ENCODE measurements around the gene SDHC.

SDHC gene

GRCh38 chr1:161287482-161288054 lies 26.6 kb upstream of the SDHC start:
- POLR2A ChIA-PET, result interaction anchor here (0.6 kb wide), 1 partner anchor 122 kb away, joined by 3 read pairs; no protein-coding TSS in a partner anchor

More at GRCh38 chr1:161287482-161288054, 26.6 kb upstream of the SDHC start:
- H3K27ac ChIP-seq (ENCODE audit: extremely low read depth, low read depth, low read length), result no peak overlapping the region
- no peaks in the 10 kb centered on the region for H3K9me3 ChIP-seq (ENCODE audit: control insufficient read depth, insufficient read depth, low read depth, low read length)
- H3K4me1 ChIP-seq (ENCODE audit: control insufficient read depth, insufficient read depth, low read length), result no peaks in the 10 kb centered on the region
- no peak for TF ChIP-seq ZSCAN18 (tag by site-specific recombination; IDR thresholded peaks at IDR 0.05)
- TF ChIP-seq OSR2 (tag by site-specific recombination; IDR thresholded peaks at IDR 0.05), result no peak
- TF ChIP-seq PBX3 (CRISPR knock-in tag; IDR thresholded peaks at IDR 0.05), result no peak
- TF ChIP-seq ZNF18 (tag by site-specific recombination; IDR thresholded peaks at IDR 0.05), result no peak
- no peak for TF ChIP-seq REST (tag by site-specific recombination; IDR thresholded peaks at IDR 0.05)
- no peak for TF ChIP-seq ZNF335 (tag by site-specific recombination; conservative IDR thresholded peaks at IDR 0.05)
- no peak for TF ChIP-seq ZNF350 (tag by site-specific recombination; IDR thresholded peaks at IDR 0.05)
- no peak for TF ChIP-seq ZNF366 (tag by site-specific recombination; conservative IDR thresholded peaks at IDR 0.05)
- no peak for TF ChIP-seq ZNF624 (tag by site-specific recombination; IDR thresholded peaks at IDR 0.05)
- TF ChIP-seq ZFP41 (tag by site-specific recombination; IDR thresholded peaks at IDR 0.05; ENCODE audit: borderline replicate concordance), result no peak
- TF ChIP-seq ZNF677 (tag by site-specific recombination; IDR thresholded peaks at IDR 0.05), result no peak
- no peak for TF ChIP-seq ZSCAN4 (tag by site-specific recombination; IDR thresholded peaks at IDR 0.05)
- TF ChIP-seq AEBP2 (tag by site-specific recombination; IDR thresholded peaks at IDR 0.05; ENCODE audit: borderline replicate concordance), result no peak
- TF ChIP-seq ZNF623 (tag by site-specific recombination; IDR thresholded peaks at IDR 0.05), result no peak
- no peak for TF ChIP-seq KLF8 (tag by site-specific recombination; IDR thresholded peaks at IDR 0.05)
- TF ChIP-seq ZSCAN30 (tag by site-specific recombination; IDR thresholded peaks at IDR 0.05), result no peak
- no peak for TF ChIP-seq EGR2 (tag by site-specific recombination; IDR thresholded peaks at IDR 0.05; ENCODE audit: low read depth)
- no peak for TF ChIP-seq ZBTB7A (tag by site-specific recombination; IDR thresholded peaks at IDR 0.05; ENCODE audit: low read depth)
- no peak for TF ChIP-seq ZNF707 (tag by site-specific recombination; IDR thresholded peaks at IDR 0.05)
- TF ChIP-seq PRDM6 (tag by site-specific recombination; IDR thresholded peaks at IDR 0.05), result no peak
- H3K4me3 ChIP-seq (ENCODE audit: low read depth, low read length), result no peak overlapping the region
- CTCF ChIA-PET, result interaction anchor here (0.5 to 0.9 kb wide), 3 partner anchors 50 to 108 kb away, joined by 3 to 4 read pairs (median 3); partner anchors contain the start of gene NR1I3
- H3K36me3 ChIP-seq (ENCODE audit: control insufficient read depth in 2 of 2, insufficient read depth in 1 of 2, low read length in 2 of 2), result no peaks in the 10 kb centered on the region
